EL (cell line): Measurements from ENCODE around the gene KCNG3.
"Not testable (repeated sequence)": the region's sequence is repeated elsewhere in the genome, so short reads cannot be mapped to it uniquely, and the experiment has no call there.

ENCODE experiments used
- DNase-seq: peaks from one replicate; pipeline ENCODE4 v3.0.0-alpha.2; 2016

Gene KCNG3

DNA sequence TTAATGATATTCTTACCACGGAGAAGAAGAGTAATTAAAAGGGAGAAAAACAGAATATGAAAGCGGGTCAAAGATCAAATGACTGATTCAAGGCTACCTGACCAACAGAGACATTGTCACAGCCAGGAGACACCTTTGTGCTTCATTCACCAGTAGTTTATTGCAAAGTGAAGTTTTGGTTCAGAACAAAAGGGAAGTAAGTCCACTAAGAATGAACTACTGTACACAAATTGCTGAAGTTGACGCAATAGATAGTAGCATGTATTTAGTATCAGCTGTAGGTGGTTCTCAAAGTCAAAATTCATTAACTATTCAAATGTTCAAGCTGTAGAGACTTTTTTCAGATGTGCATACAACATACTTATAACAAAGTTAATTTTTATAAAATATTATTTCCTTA is 68.1 kb downstream of the KCNG3 start:
- no peak for DNase-seq

DNA sequence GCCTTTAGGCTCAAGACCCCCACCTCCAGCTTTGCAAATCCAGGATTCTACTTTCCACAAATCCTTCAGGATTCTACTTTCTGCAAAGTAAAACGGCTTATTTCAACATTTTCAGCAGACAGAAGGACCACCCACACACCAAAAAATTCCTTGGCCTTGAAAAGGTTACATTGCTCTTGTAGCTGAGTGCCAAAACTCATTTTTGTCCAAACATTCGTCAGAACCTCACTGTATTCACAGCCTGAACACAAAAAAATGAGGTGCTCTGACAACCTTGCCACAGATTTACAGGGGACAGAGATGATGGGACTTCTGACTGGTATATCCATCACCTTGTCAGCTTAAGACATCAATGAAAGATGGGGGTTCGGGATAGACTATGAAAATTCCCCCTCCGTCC is 69.7 kb downstream of the KCNG3 start:
- DNase-seq: no peak

DNA sequence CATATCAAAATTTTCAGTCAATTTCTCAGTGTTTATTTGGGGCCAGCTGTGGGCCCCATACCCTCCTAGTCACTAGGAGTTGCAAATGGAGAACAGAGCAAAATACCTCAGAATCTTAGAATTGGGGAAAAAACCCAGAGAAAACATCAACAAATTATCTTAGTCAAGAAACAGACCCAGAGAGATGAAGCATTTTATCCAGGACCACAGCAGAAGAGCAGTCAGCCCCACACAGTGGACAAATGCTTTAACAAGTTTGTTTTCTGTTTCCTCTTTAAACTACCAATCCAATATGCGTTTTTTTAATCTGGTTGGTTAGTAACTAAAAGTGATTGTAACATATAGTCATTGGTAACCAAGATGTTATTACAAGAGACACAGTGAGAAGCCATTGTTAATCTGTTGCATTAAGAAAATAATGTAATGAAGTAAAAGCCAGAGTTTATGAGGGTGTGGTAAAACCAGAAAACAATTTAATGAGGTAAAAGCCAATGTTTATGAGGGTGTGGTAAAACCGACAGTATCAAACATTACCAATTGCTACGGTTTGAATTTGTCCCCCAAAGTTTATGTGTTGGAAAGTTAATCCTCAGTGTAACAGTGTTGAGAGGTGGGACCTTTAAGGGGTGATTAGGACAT is 72.1 kb downstream of the KCNG3 start:
- no peak for DNase-seq

DNA sequence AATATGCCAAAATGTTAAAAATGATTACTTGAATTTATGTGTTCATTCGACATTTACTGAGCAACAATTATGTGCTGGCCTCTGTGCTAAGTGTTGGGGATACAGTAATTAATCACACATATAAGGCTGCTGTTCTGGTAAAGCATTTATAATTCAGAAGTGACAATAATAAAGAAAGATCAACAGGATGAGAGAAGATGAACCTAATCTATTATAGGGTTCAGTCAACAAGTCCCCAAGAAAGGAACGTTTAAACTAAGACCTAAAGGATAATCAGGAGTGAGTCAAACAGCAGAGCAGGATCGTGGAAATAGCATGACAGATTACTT is 72.7 kb downstream of the KCNG3 start:
- DNase-seq: no peak

DNA sequence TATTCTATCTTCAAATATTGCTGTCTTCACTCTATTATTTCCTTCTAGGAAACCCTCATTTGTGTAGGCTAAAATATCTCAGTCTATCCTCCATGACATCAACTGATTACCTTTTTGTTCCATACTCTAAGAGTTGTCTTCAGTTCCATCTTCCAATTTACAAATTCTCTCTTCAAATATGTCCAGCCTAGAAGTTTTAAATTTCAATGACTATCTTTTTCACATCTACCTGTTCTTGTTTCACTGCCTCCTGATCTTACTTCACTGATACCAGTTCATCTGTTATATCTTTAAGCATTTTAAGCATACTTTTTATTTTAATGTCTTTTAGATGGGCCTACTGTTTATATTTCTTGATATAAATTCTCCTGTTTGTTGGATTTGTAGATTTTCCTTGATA is 79.1 kb downstream of the KCNG3 start:
- DNase-seq: no peak

DNA sequence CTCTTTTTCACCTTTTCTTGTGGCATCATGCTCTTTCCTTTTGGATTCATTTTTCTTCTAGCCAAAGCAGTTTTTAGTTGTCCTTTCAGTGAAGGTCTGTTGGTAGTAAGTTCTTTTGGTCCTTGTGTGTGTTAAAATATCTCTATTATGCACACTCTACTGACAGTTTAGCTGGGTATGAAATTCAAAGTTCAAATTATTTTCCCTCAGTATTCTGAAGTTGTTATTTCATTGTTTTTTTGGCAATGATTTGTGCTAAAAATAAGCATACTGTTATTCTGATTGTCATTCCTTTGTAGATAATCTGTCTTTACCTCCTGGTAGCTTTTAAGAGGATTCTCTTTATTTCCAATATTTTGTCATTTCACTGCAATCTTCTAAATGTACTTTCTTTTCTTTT is 79.6 kb downstream of the KCNG3 start:
- DNase-seq: no peak

DNA sequence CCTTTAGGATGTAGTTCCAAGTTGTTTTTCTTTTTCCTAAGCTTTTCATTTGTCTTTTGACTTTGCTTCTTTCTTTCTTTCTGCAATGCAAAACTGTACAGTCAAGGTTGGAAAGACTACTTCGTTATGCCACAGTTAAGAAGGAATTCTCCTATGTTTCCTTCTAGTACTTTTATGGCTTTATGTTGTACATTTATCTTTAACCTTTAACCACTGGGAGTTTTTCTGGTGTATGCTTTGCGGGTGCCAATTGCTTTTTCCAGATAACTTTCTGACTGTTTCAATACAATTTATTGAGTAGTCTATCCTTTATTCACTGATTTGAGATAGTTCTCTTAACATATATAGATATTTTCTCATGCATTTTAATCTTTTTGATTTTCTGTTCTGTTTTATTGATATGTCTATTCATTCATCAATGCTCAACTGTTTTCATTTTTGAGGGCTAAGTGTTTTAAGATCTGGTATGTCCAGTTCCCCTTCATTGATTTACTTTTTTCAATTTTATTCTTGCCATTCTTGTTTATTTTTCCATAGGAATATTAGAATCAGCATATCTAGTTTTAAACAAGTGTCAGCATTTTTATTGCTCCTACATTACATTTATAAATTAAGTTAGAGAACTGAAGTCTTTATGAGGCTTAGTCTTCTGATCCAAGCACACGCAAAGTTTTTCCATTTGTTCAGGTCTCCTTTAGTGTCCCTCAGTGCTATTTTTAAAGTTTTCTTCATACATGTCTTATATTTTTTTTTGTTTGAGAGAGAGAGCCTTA is 82.9 kb downstream of the KCNG3 start:
- no peak for DNase-seq

DNA sequence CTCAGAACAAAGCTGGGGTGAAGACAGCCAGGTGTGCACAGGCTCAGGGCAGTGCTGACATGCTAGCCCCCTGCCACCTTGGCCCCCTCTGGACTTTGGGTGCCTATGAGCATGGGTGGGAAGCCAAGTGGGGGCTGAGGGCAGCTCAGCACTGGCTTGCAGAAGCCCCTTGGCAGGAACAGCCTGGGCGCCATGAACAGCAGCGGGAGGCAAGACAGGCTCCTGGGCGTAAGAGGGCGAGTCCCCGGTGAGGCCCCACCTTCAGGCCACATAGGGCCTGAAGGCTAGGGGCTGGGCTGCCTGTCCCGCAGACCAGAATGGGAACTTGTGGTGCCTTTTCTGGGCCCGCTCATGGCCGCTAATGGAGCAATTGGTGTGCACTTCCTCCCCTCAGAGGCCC is 85.8 kb downstream of the KCNG3 start:
- no peak for DNase-seq

DNA sequence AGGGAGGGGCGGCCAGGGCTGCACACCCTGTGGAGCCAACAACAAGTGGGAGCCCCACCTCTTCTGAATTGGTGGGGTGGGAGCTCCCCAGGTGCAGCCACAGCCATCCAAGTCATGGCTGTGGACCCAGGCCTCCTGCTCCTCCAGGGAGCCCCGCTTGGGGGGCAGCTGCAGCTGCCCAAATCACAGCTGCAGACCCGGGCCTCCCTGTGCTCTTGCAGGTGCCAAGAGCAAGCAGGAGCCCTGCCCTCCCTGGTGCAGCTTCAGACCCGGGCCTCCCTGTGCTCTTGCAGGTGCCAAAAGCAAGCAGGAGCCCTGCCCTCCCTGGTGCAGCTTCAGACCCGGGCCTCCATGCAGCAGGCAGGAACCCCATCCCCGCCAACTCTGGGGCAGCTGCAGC is 86.3 kb downstream of the KCNG3 start:
- no peak for DNase-seq

DNA sequence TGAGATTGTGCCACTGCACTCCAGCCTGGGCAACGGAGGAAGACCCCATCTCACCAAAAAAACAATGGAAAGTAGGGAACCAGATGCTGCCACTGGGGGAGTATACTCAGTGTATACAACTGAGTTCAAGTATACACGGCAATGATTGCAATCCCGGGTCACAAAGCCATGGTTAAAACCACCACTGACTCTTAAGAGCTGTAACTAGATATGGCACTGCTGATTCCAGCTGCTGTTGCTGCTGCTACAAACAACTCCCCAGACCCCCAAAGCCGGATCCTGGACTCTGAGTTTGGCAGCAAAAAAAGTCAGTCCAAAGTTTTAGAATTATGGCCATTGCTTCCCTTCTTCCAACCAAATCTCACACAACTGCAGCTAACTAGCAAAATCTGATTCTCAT is 89.1 kb downstream of the KCNG3 start:
- no peak for DNase-seq

DNA sequence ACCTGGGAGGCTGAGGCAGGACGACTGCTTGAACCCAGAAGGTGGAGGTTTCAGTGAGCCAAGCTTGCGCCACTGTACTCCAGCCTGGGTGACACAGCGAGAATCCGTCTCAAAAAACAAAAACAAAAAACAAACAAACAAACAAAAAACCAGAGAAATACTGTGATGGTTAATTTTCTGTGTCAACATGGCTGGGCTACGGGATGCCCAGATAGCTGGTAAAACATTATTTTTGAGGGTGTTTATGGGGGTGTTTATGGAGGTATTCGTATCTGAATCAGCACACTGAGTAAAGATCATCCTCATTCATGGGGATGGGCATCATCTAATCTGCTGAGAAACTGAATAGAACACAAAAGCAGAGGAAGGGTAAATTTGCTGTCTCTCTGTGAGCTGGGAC is 92.0 kb downstream of the KCNG3 start:
- no peak for DNase-seq

DNA sequence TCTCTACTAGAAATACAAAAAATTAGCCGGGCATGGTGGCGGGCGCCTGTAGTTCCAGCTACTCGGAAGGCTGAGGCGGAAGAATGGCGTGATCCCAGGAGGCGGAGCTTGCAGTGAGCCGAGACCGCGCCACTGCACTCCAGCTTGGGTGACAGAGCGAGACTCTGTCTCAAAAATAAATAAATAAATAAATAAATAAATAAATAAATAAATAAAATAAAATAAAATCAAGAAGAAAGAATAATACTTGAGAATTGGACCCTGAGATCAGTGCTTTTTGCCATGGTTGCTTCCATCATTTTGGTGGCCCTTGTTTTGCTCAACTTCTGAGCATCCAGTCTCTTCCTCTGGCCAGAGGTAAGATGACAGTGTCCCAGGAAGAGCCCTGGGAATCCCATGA is 95.7 kb downstream of the KCNG3 start:
- not testable (repeated sequence) for DNase-seq

DNA sequence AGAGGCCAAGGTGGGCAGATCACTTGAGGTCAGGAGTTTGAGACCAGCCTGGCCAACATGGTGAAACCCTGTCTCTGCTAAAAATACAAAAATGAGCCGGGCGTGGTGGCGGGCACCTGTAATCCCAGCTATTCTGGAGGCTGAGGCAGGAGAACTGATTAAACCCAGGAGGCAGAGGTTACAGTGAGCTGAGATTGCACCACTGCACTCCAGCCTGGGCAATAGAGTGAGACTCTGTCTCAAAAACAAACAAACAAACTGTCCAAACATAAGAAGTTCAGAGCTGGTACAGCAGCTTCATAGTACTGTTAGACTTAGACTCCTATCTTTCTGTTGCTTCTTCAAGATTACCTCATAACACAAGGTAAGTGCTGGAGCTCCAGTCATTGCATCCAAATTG is 100.5 kb downstream of the KCNG3 start:
- not testable (repeated sequence) for DNase-seq

DNA sequence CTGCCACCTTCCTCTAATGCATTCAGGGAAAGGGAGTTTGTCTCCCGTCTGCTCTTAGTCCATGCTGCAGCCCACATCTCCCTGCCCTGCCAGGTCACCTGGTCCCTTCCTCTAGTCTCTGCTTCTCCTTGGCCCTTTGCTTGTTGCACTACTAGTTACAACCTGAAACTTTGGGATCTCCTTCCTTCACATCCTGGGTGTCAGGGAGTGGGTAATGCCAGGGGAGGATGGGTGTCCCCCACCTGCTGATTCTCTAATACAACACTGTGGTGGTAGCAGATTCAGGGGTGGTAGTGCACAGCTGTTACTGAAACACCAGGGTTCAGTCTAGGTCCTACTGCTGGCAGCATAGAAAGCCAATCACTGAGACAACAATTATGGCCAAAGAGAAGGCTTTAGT is 101.6 kb downstream of the KCNG3 start:
- no peak for DNase-seq
